HG03039 (cell line): ENCODE measurements around the gene ABCB8.
"Not testable (repeated sequence)": the region's sequence is repeated elsewhere in the genome, so short reads cannot be mapped to it uniquely, and the experiment has no call there.

ENCODE experiments used
- ATAC-seq: cut with Tn5 transposase; IDR thresholded peaks from one replicate; pipeline ENCODE4 v1.9.1; 2021; ENCODE audit warnings: mild to moderate bottlenecking, moderate library complexity; ENCODE audit not compliant: unreplicated experiment

The ABCB8 gene

DNA sequence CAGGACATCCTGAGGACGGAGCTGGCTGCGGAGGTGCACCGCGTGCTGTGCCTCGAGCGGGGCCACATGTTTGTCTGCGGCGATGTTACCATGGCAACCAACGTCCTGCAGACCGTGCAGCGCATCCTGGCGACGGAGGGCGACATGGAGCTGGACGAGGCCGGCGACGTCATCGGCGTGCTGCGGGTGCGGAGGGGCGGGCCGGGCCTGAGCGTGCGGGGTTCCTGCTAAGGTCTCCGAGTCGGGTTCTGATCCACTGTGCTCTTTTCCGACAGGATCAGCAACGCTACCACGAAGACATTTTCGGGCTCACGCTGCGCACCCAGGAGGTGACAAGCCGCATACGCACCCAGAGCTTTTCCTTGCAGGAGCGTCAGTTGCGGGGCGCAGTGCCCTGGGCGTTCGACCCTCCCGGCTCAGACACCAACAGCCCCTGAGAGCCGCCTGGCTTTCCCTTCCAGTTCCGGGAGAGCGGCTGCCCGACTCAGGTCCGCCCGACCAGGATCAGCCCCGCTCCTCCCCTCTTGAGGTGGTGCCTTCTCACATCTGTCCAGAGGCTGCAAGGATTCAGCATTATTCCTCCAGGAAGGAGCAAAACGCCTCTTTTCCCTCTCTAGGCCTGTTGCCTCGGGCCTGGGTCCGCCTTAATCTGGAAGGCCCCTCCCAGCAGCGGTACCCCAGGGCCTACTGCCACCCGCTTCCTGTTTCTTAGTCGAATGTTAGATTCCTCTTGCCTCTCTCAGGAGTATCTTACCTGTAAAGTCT lies 14.3 kb upstream of the ABCB8 start:
- no peak for ATAC-seq

DNA sequence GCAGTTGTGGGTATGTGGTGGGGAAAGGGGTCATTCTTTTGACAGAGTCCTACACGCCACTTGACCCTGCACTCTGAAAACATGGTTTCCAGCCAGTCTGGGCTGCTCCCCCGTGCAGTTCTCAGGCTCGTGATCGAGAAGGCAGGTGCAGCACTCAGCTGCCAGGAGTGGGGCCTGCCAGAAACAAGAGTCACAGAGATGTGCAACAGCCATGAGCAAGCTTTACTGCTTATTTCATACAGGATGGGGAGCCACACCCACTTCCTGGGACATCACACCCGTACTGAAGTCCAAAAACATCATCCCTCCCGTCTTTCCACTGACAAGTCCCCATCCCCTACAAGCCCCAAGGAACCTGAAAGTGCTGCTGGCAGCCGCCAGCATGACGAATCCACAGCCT lies 13.3 kb upstream of the ABCB8 start:
- no peak for ATAC-seq

DNA sequence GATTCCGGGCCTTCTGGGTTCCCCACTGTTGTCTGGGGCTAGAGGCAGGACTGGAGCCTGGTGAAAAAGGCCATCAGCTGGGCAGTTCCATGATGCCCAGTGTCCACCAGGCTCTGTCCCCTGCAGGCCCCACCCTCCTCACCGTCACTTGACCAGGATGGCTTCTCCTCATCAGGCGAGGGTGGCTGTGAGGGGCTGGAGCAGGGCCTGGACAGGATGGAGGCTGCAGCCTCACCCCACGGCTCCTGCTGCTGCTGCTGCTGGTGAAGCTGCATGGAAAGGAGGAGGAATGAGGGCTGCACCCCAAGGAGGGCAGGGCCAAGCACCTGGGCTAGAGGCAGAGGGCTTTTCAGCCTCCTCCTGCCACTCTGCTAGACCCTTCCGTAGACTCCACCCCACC lies 12.3 kb upstream of the ABCB8 start:
- no peak for ATAC-seq

DNA sequence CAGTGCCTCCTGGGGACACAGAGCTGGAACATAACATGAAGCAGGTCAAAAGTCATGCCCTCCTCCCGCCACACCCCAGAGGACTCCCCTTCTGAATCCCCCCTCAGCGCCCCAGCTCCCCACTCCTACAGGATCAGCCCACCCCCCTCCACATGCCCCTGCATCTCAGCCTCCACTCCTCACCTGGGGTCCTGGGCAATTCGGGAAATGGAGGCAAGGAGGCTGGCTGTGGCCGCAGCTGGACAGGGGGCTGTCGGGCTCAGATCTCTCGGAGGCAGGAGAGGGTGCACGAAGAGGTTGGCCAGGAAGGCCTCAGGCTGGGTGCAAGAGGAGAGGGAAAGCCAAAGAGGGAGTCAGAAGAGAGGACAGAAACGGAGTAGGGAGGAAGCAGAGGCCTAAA lies 11.7 kb upstream of the ABCB8 start:
- ATAC-seq = no peak

DNA sequence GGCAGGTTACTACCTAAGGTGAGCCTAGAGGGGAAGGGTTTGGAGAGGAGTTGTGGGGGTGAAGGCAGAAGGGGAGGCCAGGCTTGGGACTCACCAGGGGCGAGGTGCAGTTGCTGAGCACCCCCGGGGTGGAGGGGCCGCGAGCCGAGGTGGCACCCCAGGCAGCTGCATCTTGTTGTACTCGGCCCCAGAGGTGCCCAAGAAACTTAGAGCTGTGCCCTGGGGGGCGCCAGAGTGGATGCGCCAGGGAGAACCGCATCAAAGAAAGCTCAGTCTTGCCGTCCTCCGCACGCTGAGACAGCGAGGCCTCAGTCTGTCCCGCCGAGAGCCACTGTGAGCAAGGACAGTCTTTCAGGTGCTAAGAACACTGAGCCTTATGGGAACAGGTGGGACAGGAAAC lies 11.3 kb upstream of the ABCB8 start:
- no peak for ATAC-seq

DNA sequence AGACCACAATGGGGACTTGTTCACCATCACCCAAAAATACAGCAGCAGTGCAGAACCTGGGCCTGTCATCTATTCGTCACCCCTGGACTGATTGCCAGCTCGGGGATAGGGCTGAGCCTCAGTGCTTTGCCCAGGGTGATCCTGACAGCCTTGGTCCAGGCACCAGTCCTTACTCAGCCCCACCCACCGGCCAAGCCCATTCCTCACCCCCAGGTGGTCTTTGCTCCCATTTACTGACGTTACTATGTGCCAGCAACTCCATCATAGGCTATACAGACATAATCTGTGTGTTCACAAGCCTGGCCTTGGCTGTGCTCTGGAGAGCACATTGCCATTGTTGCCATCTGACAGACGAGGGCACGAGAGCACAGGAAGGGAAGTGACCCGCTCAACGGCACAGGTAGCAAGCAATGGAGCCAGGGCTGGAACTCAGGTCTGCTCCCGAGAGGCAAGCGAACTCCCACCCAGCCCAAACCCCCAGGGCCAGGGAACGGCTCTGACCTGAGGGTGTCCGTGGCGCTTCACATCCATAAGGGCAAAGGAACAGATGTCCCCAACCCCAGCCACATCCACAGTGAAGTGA lies 10.8 kb upstream of the ABCB8 start:
- ATAC-seq = no peak

DNA sequence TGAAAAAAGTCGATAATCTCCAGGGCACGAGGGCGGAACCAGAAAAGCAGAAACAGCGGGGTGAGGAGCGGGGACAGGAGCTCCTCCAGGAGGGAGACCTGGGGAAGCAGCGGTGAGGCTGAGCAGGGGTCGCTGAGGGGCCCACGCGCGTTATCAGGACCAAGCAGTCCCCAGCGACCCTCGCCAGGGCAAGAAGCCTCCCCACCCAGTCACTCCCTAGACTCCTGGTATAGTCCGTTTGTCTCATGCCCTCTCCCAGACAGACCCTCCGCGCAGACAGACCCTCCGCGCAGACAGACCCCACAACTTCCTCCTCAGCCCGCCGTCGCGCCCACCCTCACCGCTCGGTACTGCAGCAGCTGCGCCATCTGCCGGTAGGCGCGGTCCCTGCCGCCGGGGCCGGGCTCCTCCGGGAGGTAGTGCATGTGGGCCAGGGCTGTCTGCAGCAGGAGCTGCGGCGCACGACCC lies 10.3 kb upstream of the ABCB8 start:
- peak; percentile 45 for ATAC-seq

DNA sequence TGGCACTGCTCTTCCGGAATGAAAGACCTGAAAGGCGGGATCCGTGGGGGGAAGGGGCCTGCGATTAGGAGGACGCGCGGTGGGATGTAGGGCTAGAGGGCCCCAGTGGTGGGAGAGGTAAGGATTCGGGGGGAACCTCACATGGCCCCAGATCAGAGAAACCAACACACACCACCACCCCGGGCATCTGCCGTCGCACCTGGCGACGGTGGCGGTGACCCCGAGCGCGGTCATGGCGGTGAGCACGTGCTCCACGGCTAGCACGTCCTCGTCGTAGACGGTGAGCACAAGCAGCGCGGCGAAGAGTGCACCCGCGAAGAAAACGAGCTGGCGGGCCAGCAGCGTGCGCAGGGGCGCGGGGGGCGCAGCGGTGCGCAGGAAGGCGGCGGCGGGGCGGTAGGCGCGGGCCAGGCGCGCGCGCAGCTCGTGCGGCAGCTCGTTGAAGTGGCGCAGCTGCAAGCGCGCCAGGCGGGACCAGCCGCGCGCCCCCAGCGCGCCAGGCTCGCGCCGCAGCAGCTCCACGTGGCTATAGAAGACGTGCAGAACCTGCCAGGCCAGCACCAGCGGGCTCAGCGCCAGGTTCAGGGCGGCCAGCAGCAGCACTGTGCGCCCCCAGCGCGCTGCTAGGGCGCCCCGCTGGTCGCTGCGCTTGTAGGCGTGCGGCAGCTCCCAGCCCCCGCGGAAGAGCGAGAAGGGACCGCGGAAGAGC lies 9.7 kb upstream of the ABCB8 start:
- ATAC-seq = no peak

DNA sequence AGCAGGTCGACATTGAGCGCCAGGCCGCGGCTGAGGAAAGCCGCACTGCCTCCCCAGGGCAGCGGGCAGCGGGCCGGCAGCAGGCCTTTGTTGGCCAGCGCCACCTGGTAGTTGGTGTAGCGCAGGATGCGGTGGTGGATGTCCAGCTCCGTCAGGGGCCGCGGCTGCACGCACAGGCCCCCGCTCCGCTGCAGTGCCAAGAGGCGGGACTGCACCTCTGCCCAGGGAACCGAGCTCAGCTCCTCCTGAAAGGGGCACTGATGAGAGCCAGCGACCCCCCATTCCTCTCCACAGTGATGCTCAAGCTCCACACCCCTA lies 9.2 kb upstream of the ABCB8 start:
- ATAC-seq = no peak

DNA sequence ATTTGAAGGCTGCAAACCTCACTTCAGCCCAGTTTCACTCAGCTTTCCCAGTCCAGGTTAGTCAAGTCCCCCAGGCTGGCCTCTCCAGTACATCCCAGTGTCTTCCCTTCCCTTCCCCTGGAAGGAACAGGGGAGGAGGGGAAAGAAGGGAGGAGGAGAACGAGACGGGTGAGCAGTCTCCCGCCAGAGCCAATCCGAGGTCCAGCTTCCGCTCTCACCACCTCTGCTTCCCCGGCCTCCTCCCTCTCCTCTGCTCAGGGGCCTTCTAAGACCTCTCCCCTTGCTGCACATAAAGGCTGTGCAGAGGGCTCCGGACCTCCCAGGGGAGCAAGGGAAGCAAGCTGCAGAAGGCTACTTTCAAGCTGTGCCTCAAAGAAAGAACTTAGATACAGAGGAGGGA lies 8.0 kb upstream of the ABCB8 start:
- no peak for ATAC-seq

DNA sequence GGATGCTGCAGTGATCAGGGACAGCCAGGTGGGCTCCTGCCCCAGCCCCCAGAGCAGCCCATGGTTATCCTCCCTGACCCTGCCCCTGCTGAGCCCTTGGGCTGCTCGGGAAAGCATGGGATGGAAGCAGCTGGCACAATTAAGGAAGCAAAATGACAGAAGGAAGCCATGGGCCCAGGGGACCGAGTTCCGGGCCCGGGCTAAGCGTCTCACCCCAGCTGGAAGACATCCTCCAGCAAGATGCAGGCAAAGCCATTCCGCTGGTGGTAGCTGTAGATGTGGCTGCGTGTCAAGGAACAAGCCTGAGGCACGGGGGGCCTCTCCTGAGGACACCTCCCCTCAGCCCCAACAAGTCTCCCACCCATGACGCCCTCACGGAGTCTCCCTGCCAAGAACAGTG lies 5.0 kb upstream of the ABCB8 start:
- ATAC-seq = no peak

DNA sequence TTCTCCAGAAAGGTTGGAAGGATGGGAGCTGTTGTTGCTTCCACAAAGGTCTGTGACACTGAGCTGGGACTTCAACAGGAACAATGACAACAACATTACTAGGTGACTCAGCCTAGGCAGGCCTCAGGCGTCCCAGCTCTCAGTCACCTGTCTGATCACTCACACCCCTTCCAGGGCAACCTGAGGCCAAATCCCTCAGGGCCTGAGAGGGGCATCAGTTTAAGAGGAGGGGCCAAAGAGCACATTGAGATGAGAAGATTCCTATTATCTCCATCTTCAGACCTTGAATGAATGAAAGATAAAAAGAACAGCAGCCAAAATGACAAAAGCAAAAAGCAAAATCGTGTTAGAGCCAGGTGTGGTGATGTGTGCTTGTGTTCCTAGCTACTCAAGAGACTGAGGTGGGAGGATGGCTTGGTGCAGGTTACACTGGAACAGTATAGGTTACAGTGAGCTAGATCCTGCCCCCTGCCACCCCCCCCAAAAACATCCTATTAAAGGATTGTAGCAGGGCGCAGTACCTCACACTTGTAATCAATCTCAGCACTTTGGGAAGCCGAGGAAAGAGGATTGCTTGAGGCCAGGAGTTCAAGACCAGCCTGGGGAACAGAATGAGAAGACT lies 3.7 kb upstream of the ABCB8 start, which contains the start of gene ATG9B:
TSS of gene ATG9B (minus strand) at position 60 of the 622 bp plus-strand sequence. CDS start 71 bp downstream, outside the sequence.
- ATAC-seq = no peak

DNA sequence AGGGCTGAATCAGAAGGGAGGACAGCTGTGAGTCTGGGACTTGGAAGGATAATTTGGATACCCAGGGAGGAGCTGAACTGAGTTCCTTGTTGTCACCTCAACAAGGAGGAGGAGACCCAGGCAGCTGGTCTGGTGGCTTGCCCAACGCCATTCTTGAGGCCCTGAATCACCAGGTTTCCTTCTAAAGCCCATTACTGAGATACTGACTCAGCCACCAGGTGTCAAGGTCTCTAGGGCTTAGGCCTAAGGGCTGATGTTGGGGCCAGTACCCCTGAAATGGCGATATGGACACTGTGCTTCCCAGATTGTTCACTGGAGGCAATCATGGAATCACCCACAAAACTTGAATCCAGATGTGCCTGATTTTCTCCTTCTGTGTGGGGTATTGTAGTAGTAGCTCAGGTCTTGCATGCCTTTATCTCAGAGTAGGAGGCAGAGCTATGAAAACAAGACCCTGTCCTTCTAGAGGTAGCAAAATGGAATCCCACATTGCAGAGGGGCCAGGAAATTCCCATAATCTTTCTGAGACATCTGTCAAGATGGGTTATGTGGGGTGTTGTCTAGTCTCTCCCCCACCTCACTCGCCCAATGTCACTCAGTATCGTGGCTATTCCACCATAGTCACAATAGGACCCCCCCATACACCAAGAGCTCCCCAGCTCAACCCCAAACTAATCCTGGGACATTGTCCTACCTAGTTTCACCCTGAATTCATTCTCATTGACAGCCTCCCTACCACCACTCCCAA lies 2.2 kb upstream of the ABCB8 start:
- no peak for ATAC-seq

DNA sequence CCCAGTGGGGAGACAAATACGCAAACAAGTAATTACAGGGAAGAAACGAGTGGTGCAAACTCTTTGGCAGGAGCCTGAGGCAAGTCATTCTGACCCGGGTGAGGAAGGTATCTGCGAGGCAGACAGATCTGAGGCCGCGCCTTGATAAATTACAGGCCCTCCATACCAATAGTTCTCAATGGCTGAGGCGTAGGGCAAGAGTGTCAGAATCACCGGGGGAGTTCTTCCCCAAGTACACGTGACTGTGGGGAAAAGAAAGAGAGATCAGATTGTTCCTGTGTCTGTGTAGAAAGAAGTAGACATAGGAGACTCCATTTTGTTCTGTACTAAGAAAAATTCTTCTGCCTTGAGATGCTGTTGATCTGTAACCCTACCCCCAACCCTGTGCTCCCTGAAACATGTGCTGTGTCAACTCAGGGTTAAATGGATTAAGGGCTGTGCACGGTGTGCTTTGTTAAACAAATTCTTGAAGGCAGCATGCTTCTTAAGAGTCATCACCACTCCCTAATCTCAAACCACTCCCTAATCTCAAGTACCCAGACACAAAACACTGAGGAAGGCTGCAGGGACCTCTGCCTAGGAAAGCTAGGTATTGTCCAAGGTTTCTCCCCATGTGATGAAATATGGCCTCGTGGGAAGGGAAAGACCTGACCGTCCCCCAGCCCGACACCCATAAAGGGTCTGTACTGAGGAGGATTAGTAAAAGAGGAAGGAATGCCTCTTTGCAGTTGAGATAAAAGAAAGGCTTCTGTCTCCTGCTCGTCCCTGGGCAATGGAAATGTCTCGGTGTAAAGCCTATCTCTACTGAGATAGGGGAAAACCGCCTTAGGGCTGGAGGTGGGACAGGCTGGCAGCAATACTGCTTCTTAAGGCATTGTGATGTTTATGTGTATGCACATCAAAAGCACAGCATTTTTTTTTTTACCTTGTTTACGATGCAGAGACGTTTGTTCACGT lies 1.2 kb upstream of the ABCB8 start:
- not testable (repeated sequence) for ATAC-seq

DNA sequence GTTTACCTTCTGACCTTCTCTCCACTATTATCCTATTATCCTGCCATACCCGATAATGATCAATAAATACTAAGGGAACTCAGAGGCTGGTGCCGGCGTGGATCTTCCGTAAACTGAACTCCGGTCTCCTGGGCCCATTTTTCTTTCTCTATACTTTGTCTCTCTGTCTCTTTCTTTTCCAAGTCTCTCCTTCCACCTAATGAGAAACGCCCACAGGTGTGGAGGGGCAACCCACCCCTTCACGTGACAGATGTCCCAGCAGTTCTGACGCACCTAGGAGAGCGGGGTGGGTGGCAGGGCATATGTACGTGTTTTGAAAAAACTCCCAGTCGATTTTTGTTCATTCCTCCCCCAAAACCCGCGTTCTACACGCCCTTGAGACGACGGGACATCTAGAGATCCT lies 521 bp upstream of the ABCB8 start:
- ATAC-seq = not testable (repeated sequence)

DNA sequence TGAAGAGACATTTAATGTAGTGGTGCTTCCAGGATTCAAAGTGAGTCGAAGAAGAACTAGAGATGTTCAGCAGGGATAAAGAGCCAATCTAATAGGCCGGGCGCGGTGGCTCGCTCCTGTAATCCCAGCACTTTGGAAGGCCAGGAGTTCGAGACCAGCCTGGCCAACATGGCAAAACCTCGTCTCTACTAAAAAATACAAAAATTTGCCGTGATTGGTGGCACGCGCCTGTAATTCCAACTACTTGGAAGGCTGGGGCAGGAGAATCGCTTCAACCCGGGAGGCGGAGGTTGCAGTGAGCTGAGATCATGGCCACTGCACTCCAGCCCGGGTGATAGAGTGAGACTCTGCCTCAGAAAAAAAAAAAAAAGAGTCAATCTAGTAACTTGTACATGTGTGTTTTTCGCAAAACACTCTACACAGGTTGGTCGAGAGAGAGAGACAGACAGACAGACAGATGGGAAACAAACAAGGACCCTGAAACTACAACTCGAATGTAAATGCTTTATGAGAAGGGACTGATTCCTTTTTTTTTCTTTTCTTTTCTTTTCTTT lies 775 bp downstream of the ABCB8 start:
- ATAC-seq = no peak

DNA sequence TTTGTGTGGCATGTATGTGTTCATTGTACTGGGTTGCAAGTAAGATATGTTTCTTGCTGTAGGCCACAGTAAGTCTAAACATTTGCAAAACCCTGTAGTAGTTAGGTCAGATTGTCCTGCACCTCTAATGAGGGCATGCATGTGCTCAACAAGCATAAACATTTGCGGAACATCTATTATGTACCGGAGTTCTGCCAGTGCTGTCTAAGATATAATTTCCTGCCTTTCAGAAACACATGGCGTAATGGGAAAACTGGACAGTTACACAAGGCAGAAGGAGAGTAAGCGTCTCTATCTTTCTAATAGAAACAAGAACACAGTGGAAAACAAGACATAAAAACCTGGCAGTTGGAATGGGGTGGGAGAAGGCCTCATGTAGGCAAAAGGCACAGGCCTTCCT lies 2.8 kb downstream of the ABCB8 start:
- no peak for ATAC-seq

DNA sequence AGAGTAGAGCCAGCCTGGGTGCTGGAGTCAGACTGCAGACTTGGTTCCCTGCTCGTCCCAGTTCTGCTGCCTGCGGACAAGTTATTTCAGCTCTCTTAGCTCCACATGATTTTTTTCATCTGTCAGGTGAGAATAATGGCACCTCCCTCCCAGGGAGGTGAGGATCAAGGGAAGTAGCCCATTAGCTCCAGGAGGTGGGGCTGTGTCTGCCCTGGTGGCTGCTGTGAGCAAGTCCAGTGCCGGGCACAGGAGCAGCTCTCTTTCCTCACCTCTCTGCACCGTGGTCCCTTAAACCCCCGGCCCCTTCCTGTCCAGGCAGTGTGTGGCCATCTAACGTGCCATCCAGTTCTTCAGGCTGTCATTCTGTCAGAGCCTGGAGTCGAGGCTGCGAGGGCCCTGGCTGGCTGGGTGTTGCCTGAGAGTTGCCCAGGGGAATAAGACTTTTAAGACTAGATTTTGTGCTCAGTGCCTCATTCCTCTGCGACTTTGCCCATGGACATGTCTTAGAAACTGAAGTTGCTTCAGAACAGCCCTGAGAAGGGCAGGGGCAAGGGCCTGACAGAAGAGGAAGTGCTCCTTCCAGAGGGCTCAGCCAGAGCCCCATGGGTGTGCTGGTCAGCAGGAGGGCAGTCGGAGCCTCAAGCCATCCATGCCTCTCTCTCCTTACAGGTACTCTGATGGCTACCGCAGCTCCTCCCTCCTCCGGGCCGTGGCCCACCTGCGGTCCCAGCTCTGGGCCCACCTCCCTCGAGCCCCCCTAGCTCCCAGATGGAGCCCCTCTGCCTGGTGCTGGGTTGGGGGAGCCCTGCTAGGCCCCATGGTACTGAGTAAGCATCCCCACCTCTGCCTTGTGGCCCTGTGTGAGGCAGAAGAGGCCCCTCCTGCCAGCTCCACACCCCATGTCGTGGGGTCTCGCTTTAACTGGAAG lies 5.0 kb downstream of the ABCB8 start:
- ATAC-seq = no peak

DNA sequence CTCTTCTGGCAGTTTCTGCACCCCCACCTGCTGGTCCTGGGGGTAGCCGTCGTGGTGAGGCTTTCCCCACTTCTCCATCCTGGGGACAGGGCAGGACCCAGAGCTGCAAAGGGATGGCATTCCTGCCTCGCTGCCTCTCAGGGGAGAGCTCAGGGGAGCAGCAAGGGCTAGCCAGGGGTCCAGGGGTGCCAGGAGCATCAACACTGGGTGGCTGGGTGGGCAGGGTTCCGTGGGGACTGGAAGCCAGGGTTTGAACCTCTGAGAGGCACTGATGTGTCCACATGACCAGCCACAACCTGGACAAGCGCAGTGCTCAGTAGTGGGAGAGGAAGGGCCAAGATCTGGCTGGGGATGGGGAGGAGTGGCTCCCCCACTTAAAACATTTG lies 5.6 kb downstream of the ABCB8 start:
- ATAC-seq = no peak
